Activated gamma-delta T cell treated with Interleukin-2 at 50 U/mL for 16 hours (primary cell): Measurements from ENCODE around the gene ZNRF2.

ENCODE experiments used
- DNase-seq: peaks from one replicate; pipeline ENCODE4 v3.0.0-alpha.2; 2020

Gene ZNRF2

DNA sequence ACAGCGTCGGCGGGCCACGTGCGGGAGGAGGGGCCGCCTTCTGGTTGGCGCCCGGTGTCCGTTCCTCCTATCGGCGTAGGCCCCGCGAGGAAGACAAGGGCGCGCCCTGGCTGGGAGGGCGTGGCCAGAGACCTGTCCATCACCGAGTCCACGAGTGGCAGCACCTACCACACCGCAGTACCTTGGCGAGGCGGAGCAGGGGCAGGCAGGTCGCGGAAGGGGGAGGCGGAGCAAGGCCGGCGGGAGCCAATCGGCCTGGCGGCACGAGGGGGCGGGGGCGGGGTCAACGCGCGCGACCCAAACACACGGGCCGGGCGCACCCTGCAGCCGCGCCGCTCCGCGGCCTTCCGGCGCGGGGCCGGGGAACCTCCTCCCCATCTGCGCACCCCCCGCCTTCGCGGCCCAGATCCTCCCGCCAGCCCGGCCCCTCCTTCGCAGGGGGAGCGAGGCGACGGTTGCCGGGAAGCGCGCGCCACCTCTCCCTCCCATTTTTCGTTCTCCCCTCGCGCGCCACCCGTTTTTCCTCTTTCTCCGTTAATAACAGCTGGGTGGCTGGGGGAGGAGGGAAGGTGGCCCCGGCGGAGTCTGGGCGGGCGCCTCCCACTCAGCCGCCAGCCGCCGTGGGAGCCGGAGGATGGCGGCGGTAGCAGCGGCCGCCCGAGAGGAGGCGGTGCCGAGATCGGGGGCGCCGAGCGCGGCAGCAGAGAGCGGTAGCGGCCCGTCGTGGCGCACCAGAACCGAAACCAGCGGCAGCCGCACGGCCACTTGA, at the start of gene ZNRF2:
TSS of gene ZNRF2 (plus strand) at position 300 of the 769 bp plus-strand sequence. CDS start 761 bp downstream, outside the sequence.
- DNase-seq: peak; percentile 98

DNA sequence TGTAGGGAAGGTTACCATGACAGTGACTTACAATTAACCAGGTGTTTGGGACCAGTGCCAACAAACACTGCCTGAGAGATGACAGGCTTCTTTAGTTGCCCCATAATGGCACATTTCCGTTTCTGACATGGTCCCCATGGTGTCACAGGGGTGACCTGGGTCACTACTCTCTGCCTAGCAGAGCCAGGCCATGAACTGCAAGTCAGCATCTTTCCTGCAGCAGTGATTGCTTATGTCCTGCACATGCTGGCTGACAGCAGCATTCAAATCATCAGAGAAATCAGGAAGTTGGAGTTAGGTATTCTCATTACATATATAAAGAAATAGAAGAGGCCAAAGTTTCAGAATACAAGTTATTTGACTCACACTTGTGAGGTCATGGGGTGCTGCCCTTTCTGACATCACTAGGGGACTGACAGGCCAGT, 47.1 kb upstream of the ZNRF2 start:
- no peak for DNase-seq

DNA sequence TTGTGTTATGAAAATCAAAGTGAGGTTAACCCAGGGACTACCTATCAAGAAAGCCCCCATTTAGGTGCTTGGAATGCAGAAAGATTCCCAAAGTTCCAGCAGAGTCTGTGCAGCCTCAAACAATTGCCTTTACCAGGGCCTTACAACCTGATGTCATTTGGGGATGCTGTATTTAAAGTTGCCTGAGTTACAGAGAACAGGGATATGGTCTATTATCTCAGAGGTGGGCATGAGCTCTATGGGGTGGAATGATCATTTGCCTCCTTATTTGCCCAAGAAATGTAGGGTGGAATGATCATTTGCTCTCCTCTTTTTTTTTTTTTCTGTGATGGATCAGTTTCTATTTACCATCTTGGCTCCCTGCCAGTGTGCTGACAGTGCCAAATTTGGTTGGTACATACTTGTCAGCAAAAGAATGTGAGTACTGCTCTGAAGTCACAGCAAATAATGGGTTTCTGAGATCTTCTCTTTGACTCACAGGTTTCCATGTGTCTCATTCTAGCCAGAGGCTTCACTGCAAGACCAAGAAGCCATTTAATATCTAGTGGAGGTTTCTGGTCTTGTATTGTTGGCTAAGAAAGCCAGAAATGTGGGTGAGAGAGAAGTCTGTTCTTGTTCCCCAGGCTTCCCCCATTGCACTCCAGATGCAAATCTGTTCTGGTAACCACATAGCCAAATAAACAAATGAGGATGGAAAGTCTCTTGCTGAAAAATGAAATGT, 45.5 kb upstream of the ZNRF2 start:
- DNase-seq: no peak

DNA sequence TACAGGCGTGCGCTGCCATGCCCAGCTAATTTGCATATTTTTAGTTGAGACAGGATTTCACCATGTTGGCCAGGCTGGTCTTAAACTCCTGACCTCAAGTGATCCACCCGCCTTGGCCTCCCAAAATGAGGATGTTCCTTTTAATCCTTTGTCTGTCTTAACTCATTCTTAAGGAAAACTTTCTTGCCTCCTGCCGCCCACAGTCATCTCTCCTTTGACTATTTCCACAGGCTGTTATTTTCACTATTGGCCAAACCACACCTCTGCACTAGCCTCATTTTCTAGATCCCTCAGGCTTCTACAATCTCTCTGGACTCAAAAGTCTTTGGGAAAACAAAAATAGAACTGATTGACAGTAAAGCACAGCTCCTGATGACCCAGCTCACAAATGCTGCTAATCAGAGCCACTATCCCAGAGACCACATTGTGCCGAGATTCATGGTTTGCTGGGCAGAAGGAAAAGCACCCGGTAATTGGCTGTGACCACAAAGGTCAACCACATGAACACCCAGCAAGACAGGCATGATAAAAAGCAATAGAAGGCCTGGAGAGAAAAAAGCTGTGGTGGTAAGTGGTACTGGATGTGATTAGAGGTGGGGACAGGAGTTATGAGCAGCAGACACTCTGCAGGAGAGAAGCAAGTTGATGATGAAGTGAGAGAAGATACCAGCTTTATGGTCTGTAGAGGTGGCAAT, 44.1 kb upstream of the ZNRF2 start:
- no peak for DNase-seq

DNA sequence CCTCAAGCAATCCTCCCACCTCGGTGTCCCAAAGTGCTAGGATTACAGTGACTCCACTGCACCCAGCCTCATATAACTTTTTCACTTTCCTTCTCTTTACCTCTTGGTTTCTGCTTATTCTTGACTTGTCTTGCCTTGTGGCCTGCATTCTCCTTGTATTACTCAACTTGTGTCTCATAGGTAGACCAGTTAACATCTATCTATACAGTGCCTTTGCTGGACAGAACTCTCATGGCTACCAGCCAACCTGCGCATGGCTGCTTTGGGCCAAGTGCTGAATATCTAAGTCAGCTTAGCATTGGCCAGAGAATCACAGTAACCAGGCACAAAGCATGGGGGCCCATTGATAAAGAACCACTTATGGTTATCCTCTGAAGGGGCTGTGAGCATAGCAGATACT, 42.6 kb upstream of the ZNRF2 start:
- no peak for DNase-seq

DNA sequence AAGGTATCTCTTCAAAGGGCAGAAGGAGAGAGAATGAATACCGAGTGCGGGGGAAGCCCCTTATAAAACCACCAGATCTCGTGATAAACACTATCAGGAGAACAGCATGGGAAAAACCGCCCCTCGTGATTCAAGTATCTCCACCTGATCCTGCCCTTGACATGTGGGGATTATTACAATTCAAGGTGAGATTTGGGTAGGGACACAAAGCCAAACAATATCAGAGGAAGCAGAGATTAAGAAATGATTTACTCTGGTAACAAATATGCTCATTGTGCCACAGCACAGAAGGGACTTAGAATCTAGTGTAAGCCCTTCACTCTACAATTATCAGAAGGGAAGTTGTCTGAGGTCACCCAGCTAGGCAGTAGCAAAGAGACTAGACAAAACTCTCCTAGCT, 40.1 kb upstream of the ZNRF2 start:
- no peak for DNase-seq

DNA sequence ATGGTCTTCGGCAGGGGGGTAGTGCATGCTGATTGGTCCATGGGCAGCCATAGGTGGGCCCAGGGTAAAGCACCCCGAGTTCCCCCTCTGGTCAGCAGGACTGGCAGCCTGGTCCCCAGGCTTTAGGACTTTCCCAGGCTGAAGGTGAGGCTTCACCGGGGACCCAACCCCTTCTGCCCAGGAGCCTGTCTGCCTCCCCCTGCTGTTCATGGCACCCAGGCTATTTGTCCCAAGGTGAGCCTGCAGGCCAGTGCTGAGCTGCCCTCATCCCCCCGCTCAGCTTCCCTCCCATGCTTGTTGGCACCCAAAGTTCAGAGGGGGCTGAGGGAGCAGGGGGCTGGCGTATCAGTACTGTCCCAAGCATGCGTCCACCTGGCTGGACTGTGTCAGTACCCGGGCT, 38.5 kb upstream of the ZNRF2 start:
- DNase-seq: no peak

DNA sequence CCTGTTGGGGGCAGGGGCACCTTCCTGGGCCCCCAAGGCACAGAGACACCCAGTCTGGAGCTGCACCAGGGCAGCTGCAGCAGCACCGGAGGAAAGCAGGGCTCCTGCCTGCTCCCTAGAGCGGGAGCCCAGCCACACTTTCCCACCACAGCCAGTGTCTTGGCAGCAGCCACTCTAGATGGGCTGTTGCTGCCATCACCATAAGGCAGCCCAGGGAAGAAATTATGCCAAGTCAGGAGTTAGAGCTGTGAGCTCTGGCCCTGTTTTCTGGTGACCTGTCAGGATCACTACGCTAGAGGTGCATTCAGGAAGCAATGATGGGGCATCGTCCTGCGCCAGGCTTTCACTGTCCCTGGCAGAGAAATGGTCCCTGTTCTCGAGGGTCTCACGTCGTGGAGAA, 38.0 kb upstream of the ZNRF2 start:
- DNase-seq: no peak

DNA sequence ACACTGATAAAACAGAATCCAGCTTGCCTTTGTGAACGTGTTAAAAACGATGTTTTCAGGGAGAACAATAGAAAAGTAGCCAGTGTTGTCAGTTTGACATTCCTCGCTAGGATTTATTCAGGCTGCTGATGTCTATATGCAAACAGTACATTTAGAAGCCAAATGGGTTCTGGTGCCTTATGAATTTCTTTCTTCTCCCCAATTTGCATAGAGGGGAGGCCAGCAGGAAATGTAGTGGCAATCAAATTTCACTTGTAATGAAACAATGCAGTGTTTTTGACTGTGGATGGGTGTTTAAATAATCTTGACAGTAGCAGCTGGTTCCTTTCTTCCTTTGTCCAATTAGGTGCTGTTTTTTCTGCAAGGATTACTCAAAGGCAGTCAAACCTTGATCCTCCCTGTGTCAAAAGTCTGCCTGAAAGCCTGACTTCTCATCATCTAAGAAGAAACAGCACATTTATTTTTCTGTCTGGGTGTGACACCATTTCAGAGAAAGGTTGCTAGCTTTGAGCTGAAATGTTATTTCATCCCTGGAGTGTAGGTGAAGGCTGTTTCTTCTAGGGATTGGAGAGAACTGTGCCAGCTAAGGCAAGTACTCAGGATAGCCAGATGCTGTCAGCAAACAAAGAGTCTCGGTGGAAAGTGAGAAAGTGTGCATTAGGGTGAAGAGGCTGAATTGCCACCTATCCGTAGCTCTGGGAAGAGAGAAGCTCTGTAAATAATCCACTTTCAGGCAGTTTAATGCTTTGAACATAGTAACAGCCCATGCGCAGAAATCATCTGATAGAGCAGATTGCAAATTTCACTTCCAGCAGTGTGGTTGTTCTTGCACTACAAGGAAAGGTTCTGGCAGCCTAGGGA, 36.6 kb upstream of the ZNRF2 start:
- DNase-seq: no peak

DNA sequence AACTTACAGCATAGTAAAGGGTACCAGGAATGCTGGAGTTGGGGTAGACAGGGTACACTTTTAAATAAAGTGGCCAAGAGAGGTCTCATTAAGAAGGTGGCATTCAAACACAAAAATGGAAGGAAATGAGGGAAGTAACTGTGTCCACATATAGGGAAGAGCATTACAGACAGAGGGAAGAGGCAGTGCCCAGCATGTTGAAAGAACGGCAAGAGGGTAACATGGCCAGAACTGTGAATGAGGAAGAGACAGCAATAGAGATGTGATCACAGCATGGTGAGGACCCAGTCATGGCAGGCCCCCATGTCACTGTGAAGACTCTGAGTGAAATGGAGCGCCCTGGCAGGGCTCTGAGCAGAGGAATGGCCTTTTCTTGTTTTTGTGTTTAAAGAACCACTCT, 35.1 kb upstream of the ZNRF2 start:
- no peak for DNase-seq

DNA sequence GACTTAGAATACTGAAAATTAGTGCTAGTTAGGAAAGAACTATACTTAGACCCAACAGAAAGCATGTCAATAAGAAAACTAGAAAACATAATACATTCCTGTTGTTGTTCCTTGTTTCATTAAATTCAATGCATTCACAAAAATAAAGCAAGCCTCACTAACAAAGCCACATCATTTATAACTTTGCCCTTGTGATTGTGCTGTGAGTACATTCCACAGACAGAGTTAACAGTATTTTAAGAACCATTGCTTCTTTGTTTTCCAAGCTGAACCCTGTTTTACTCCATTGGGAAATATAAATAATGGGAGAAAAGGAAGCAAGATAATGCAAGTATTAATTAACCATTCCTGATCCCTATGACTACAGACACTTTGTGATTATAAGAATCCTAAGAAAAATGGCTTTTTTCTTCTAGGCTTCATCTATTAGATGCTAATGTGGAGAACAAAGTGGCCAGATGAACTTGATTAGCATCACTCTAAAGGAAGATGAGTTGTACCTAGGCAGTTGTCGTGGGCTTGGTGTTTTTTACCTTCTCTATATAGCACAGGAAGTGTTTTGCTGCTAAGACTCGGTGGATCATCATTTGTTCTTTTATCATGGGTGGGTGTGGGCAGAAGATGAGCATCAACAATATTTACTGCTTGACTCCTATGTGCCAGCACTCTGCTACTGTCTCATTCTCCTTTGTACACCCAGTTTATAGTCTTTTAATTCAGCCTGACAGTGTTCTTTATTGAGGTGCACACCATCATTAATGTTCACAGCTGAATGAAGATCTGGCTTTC, 34.2 kb upstream of the ZNRF2 start:
- DNase-seq: no peak

DNA sequence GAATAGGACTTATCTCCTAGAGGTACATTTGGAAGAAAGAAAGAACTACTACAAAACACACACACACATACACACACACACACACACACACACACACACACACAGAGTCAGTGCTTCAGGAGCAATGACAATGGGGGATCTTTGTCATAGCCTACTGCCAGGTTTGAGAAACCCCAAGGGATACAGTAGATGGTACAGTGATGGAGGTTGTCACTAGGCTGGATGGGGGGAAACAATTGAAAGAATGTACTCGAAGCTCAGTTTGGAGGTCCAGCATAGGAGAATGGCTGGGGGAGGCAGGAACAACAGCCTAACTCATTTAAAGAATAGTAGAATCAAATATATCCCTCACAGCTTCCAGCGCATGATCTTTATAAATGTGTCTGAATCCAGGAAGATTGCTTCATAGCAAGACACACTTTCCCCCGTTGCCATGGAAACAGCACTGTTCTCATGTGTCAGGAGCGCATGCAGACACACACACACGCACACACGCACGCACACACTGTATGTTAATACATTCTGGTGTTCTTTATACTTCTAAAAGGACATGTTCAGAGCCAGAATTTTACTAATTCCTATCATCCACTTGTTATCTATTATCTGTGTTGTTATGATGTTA, 32.6 kb upstream of the ZNRF2 start:
- no peak for DNase-seq

DNA sequence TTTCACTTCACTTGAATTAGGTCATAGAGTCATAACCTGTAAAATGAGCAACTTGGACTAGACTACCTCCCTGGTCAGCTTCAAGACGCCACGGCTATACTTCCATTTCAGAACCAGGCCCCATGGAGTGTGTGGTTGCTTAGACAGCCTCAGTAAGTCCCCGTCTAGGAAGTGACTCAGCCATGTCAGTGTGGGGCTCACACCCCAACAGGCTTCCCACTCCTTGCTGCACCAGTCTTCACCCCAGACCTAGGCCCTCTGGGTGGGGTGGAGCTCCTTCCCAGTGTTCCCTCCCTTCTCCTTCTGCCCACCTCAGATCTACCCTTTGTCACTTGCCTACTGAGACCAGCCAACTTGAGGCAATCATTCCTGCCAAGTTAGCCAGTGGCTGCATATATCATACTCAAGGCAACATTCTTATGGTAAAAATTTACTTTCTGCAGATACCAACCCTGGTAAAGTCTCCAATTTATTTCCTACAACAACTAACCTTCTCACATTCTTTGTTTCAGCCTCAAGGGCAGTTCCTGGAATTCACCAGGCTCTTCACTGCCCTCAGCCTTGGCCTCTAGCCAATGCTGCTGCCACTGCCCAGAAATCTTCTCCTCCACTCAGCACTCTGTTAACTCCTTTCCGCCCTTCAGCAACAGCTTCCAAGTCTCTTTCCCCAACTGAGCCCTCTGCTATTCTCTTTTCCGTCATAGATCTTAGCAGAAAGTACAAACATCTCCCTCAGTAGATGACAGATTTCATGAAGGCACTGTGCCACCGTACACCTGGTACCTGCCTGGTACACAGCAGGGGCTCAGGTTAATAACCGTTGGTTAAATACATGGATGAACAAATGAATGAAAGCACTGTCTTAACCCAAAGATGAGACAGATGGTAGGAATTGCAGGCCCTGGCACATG, 31.3 kb upstream of the ZNRF2 start:
- no peak for DNase-seq

DNA sequence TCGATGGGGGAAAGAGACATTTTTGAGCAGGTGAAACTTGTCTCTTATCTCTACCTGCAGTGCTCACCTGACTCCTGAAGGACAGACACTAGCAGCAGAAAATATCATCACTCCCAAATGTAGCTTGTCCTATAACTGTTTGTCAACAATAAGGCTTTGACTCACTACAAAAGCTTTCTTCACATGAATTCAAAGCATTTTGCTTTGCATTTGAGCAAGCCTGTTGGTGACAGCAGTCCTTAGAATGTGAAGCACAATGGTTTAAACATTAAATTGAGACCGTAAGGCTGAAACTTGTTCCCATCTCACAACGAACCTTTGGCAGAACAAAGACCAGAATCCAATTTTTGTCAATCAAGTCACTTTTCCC, 30.6 kb upstream of the ZNRF2 start:
- no peak for DNase-seq

DNA sequence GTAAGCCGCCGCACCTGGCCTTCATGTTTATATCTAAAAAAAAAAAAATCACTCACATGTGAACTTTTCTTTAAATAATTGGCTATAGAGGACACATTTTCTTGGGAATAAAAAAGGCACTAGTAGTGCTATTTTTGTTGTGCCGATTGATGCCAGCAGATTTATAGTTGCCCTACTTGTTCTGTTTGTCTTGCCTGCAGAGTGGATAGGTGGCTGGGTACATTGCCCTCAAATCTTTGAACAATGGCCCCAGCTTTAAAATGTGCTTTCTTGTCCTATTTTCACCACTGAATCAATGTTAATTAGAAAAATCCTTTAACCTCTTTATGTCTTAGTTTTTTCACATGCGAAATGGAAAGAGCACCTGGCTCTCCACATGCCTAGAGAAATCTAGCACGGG, 30.1 kb upstream of the ZNRF2 start:
- no peak for DNase-seq

DNA sequence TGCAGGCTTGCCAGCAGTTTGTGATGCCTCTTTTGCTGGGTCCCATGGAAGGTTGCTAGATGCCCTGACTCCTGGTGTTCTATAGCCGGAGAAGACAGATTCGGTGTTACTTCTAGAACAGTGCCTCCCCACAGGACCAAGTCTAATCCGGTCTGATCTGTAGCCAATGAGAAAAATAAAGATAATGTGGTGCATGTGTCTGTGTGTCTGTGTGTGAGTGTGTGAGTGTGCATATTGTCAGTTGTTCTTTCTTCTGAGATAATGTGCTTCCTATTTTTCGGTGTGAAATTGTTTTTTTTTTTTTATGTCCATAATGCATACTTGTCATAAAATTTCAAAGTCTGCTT, 29.7 kb upstream of the ZNRF2 start:
- DNase-seq: no peak

DNA sequence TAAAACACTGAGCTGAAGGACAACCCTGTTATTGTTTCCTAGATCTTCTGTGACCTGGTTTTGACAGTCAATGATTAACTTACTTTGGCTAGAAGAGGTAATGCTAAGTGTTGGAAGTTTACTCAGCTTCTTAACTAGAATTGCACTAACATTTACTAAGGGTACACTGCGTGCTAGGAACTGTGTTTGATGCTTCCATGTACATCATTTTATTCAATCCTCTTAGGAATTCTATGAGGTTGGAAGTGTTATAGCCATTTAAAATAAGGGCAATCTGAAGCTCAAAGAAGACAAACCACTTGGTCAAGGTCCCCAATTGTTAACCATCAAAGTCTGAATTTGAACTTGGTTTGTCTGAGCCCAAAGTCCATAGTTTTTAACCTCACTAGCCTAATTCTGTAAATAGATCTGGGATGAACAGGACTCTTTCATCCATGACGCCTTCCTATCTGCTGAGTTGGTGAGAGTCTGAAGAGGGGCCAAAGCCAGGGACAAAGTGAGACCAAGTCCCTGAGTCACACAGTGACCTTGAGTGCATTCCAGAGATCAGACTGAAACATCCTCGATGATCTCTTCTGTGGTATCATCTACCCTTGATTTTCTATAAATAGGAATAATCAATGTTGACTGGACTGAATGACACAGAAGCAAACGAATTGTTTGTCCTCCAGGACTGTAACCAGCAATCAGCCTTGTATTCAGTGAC, 29.2 kb upstream of the ZNRF2 start:
- DNase-seq: no peak

DNA sequence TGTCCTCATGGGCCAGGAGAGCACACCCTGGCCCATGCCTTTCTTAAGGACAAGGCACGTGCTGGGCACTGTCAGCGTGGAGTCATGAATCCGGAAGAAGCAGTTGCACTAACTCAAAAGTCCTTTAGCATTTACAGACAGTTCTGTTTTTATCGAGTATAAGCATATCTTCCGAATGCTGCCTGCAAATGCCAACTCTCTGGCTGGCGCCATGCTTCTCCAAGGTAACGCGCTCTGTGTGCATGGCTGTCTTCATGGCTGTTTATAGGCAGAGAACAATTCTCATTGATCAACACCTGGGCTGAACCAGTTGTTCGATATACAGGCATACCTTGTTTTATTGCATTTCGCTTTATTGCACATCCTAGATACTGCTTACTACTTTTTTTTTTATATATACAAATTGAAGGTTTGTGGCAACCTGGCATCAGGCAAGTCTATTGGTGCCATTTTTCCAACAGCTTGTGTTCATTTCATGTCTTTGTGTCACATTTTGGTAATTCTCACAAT, 28.0 kb upstream of the ZNRF2 start:
- no peak for DNase-seq

DNA sequence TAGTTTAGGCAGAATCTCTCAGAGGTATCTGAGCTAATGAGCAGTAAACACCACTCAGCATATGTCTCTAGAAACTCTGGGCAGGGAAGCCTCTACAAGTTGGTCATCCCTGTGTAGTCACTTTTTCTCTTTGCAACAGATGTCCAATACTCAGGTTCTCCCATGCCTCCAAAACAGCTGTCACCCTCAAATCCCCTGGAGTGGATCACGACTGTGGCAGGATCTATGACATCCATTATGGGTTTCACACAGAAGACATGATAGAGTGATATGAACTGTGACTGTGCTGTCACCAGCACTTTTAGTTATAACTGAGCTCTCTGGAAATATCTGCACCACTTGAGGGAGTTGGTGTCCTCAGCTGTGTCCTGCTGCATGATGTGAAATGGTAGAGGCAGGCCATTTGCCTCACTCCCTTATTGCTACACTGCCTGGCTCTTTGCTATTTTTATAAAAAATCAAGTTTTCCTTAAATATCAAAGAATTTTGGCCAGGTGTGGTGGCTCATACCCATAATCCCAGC, 24.1 kb upstream of the ZNRF2 start:
- no peak for DNase-seq
